Ovary (tissue), 3 donors: ENCODE measurements around the gene PTGS1.
"Not testable (repeated sequence)": the region's sequence is repeated elsewhere in the genome, so short reads cannot be mapped to it uniquely, and the experiment has no call there.

ENCODE experiments used
- POLR2A ChIP-seq: fragments of 450-650 bp; IDR thresholded peaks from one replicate; pipeline ENCODE4 v1.6.1; 2017; ENCODE audit warnings: antibody characterized with exemption, mild to moderate bottlenecking, moderate library complexity
- TF ChIP-seq, protein P1 (sequence below), 3 donors: fragments of 450-650 bp in 2 of 3; fragments of 200-600 bp in 1 of 3; IDR thresholded peaks; one replicate each; pipeline versions ENCODE4 v1.5.1 to v1.8.0; 2016 to 2022; ENCODE audit warnings: antibody characterized with exemption in 3 of 3, mild to moderate bottlenecking in 1 of 3
- donor health status: DM: no; HTN: no; CAD: no.

DNA sequence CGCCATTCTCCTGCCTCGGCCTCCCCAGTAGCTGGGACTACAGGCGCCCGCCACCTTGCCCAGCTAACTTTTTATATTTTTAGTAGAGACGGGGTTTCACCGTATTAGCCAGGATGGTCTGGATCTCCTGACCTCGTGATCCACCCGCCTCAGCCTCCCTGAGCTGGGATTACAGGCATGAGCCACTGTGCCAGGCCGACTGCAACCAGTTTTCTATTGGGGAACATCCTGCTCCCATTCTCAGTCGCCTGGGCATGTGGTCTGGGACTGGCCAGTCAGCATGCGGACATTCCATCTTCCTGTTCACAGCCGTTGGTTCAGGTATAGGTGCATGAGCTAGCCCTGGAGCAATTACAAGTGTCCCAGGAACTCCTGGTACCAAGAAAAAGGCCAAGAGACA lies 7.7 kb upstream of the PTGS1 start:
- TF ChIP-seq, protein P1, sequence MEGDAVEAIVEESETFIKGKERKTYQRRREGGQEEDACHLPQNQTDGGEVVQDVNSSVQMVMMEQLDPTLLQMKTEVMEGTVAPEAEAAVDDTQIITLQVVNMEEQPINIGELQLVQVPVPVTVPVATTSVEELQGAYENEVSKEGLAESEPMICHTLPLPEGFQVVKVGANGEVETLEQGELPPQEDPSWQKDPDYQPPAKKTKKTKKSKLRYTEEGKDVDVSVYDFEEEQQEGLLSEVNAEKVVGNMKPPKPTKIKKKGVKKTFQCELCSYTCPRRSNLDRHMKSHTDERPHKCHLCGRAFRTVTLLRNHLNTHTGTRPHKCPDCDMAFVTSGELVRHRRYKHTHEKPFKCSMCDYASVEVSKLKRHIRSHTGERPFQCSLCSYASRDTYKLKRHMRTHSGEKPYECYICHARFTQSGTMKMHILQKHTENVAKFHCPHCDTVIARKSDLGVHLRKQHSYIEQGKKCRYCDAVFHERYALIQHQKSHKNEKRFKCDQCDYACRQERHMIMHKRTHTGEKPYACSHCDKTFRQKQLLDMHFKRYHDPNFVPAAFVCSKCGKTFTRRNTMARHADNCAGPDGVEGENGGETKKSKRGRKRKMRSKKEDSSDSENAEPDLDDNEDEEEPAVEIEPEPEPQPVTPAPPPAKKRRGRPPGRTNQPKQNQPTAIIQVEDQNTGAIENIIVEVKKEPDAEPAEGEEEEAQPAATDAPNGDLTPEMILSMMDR (IDR thresholded peaks at IDR 0.05), result not testable (repeated sequence)
- not testable (repeated sequence) for TF ChIP-seq POLR2A
